WI38 (cell line): ENCODE data around the gene LCE1F.

Source experiments
- H3K4me3 ChIP-seq: 2 replicates; pipeline ENCODE4 v1.5.1; 2011; ENCODE audit warnings: low read depth, mild to moderate bottlenecking, control low read depth, low read length
- TF ChIP-seq, protein P1 (sequence below): IDR thresholded peaks from 2 replicates; pipeline ENCODE4 v1.5.1; 2012; ENCODE audit warnings: low read depth, mild to moderate bottlenecking, control low read depth, low read length

The LCE1F gene

DNA sequence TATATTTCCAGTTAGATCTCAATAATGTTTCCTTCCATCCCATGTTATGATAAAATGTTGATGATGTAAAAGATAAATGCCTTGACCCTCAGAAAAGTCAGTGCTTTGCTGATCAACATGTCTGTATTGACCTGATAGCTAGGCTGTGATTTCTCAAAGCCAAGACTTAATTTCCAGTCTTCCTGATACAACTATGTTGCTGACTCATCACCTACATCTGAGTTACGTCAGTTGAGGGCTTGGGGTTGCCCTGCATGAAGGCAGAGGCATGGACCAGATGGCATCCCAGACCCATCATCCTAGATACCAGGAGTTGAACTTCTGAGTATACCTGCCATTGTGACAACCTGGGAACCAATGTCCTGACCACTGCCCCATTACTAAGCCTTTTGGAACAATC lies 26.4 kb downstream of the LCE1F start:
- TF ChIP-seq, protein P1, sequence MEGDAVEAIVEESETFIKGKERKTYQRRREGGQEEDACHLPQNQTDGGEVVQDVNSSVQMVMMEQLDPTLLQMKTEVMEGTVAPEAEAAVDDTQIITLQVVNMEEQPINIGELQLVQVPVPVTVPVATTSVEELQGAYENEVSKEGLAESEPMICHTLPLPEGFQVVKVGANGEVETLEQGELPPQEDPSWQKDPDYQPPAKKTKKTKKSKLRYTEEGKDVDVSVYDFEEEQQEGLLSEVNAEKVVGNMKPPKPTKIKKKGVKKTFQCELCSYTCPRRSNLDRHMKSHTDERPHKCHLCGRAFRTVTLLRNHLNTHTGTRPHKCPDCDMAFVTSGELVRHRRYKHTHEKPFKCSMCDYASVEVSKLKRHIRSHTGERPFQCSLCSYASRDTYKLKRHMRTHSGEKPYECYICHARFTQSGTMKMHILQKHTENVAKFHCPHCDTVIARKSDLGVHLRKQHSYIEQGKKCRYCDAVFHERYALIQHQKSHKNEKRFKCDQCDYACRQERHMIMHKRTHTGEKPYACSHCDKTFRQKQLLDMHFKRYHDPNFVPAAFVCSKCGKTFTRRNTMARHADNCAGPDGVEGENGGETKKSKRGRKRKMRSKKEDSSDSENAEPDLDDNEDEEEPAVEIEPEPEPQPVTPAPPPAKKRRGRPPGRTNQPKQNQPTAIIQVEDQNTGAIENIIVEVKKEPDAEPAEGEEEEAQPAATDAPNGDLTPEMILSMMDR: no peak
- no peak overlapping the region for H3K4me3 ChIP-seq

DNA sequence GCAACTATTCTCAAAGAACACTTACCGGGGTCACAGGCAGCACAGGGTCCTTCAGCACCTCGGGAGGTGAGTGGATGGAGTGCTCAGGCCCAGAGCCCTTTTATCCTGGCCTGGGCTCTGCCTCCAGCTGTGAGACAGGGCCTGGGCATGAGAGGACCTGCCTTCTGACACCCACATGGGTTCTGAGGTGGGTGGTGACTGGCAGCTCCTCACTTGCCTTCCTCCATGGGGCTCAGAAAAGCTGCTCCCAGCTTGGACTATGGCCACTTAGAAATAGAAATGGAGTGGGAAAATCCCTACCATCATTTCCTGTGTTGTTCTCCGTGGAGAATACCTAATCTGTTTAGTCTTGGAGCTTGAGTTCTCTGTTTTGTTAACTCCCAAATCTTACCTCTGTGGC lies 31.6 kb downstream of the LCE1F start, which contains the start of gene LCE1C:
TSS of gene LCE1C (minus strand) at position 76 of the 400 bp plus-strand sequence. CDS start 1,173 bp downstream, outside the sequence.
- H3K4me3 ChIP-seq: no peak within 1 kb of the TSS
- TF ChIP-seq, protein P1: no peak

DNA sequence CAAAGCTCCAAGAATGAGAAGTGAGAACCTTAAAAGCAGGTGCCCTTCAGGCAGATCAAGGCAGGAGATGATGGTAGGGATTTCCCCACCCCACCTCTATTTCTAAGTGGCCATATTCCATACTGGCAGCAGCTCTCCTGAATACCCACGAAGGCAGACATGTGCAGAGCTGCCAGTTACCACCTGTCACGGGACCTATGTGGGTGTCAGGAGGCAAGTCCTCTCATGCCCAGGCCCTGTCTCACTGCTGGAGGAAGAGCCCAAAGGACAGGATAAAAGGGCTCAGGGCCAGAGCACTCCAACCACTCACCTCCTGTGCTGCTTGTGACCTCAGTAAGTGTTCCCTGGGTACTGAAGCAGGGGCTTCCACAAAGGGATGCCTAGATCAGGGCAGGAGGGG lies 36.1 kb downstream of the LCE1F start:
- no peak overlapping the region for H3K4me3 ChIP-seq
- TF ChIP-seq, protein P1: no peak

DNA sequence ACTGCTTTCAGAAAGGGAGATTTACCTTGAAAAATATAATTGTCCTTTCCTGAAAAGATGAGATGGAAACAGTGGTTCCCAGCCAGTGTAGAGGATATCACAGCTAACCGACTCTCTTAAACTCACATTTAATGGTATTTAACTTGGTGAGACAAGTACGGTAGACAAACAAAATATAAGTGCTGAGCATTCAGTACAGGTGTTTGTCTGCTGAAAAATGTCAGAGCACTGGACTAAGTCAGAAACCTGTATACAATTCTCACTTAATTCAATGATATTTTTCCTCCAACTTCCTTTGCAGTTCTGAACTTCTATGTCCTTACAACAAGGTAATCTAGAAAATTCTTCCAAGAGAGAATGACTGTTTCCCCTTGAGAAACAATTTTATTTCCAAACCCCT lies 36.7 kb downstream of the LCE1F start, which contains the start of gene LCE1B:
TSS of gene LCE1B (plus strand) at position 301 of the 400 bp plus-strand sequence. CDS start 476 bp downstream, outside the sequence.
- TF ChIP-seq, protein P1: no peak
- H3K4me3 ChIP-seq: no peak within 1 kb of the TSS

DNA sequence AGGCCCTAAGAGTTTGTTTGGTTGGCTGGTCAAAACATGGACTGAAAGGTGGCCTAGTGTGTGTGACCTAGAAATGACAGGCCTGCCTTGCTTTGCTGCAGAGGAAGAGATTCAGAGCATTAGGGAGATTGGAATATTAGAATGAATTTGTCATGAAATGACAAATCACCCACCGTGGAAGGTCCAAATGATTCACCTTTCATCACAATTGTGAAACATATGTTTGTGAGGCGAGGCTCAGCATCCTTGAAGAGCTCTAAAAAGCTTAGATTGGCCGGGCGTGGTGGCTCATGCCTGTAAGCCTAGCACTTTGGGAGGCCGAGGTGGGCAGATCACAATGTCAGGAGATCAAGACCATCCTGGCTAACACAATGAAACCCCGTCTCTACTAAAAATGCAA lies 42.4 kb downstream of the LCE1F start:
- no peak overlapping the region for H3K4me3 ChIP-seq
- TF ChIP-seq, protein P1: no peak

DNA sequence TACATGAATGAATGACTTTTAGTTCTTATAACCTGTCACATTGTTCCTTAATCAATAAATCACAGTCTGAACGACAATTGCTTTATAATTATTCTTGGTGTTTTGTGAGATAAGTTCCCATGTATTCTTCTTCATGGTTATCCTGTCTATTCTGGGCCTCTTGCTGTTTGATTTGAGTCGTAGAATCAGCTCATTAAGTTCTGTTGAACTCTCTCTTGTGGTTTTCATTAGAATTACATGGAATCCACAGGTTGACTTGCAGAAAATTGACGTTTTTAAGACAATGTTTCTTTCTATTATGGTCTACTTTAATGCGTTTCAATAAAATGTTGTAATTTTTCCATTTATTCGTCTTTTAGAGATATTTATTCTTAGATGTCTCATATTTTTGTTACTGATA lies 48.4 kb downstream of the LCE1F start:
- TF ChIP-seq, protein P1: no peak

DNA sequence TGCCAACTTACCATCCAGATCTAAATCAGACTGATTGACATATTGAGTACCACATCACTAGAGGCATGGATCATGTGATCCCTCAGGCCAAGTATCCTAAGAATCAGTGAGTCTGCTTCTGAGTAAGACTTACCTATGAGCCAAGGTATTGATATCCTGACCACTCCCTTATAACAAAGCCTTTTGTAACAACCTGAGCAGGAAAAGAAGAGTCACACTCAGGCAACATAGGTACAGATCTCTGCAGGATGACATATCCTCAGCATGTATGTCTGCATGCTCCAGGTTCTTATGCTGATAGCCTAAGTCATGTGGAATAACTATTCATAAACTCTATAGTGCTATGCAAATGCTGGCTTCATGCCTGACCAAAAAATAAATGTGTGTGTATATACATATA lies 50.0 kb downstream of the LCE1F start:
- no peak overlapping the region for H3K4me3 ChIP-seq

More for the DNA sequence above, 48.4 kb downstream of the LCE1F start:
- no peak overlapping the region for H3K4me3 ChIP-seq

More for the DNA sequence above, 50.0 kb downstream of the LCE1F start:
- TF ChIP-seq, protein P1: no peak
